Adrenal gland (tissue), 12 donors: ENCODE measurements around the gene IFITM5. TPM values are rescaled to one million over a fixed set of nuclear protein-coding genes. Genes with fewer than 3 reads are reported as not detected.
A peak's percentile ranks its signal among the peaks of the same experiment; 100 is the strongest.
"Not testable (repeated sequence)": the region's sequence is repeated elsewhere in the genome, so short reads cannot be mapped to it uniquely, and the experiment has no call there.

ENCODE experiments used
- DNase-seq, 7 donors: peaks; one replicate each; pipeline ENCODE4 v3.0.0-alpha.2; 2019 to 2020
- H3K27ac ChIP-seq, 5 donors: fragments of 200-600 bp; sonication (generic) in 4 of 5; 1 replicate in 3 of 5; 2 replicates in 2 of 5; pipeline versions ENCODE4 v1.5.1 to v1.8.0; 2016 to 2020; ENCODE audit warnings: mild to moderate bottlenecking in 1 of 5
- H3K27me3 ChIP-seq: fragments of 200-600 bp; 2 replicates; pipeline ENCODE4 v1.8.0; 2021
- H3K36me3 ChIP-seq, 2 donors: fragments of 200-600 bp; replicated peaks in 1 of 2; 1 replicate in 1 of 2; 2 replicates in 1 of 2; pipeline versions ENCODE4 v1.5.1 to v1.8.0; 2018 to 2022
- H3K4me1 ChIP-seq, 2 donors: fragments of 200-600 bp; replicated peaks in 1 of 2; 1 replicate in 1 of 2; 2 replicates in 1 of 2; pipeline versions ENCODE4 v1.5.1 to v1.8.0; 2018 to 2021
- H3K4me3 ChIP-seq, 4 donors: fragments of 200-600 bp; sonication (generic) in 3 of 4; one replicate each; pipeline ENCODE4 v1.5.1; 2016 to 2018
- H3K9me3 ChIP-seq, 3 donors: fragments of 200-600 bp; sonication (generic) in 1 of 3; replicated peaks in 1 of 3; 1 replicate in 2 of 3; 2 replicates in 1 of 3; pipeline versions ENCODE4 v1.5.1 to v1.8.0; 2016 to 2021
- CTCF ChIP-seq, 6 experiments: fragments of 450-650 bp in 4 of 6; fragments of 200-600 bp in 2 of 6; sonication (generic) in 1 of 6; IDR thresholded peaks; 1 replicate in 5 of 6; 2 replicates in 1 of 6; pipeline versions ENCODE4 v1.5.1 to v1.8.0; 2016 to 2021; ENCODE audit warnings: antibody characterized with exemption in 6 of 6, mild to moderate bottlenecking in 2 of 6, moderate library complexity in 1 of 6
- POLR2A ChIP-seq, 2 donors: fragments of 450-650 bp; IDR thresholded peaks; one replicate each; pipeline ENCODE4 v1.6.1; 2017; ENCODE audit warnings: antibody characterized with exemption in 2 of 2, mild to moderate bottlenecking in 2 of 2, moderate library complexity in 1 of 2
- WGBS, 4 donors: extraction: QIAGEN DNeasy Blood & Tissue Kit in 2 of 4; methylation state at CpG; one replicate each; pipeline versions ENCODE4 v1.1.5 to v1.1.7; 2013 to 2017; 5-methylcytosine and 5-hydroxymethylcytosine counted together
- intact Hi-C, 2 donors: fragments of 100-400 bp; cut with DNase I; formaldehyde crosslinking; loops; one replicate each; pipeline versions ENCODE4 v1.14.1 to v1.15.0; 2022 to 2023
- polyA plus RNA-seq, 3 donors: library from polyadenylated mRNA; stranded (reverse); fragments of 200-250 nt in 2 of 3; fragments of 350-450 nt in 1 of 3; fragmentation: Illumina TruSeq in 1 of 3; extraction: RNeasy Lipid Tissue Mini Kit (QIAGEN cat#74804) in 1 of 3; gene quantifications; one replicate each; pipeline ENCODE4 v1.2.3, GENCODE V29; 2013 to 2014
- total RNA-seq, 9 donors: library from RNA; depleted of rRNA in 4 of 9; stranded (reverse); fragments of >200 nt in 4 of 9; fragments of 120-200 nt in 1 of 9; fragmentation: NEBNext Ultra II Directional in 1 of 9; extraction: Animal tissue kit (Norgen Biotek cat#: 25700) in 1 of 9; gene quantifications; one replicate each; pipeline versions ENCODE4 v1.1.0 to v1.2.4, GENCODE V29; 2013 to 2023
- donor health status: healthy with polysubstance abuse.
- donor health status: Bipolar disorder and iron deficiency.
- donor health status: DM: yes; HTN: yes; CAD: no.
- donor health status: DM: no; HTN: no; CAD: no.
- donor health status: DM: no; HTN: no; CAD: no.
- donor health status: DM: yes; HTN: yes; CAD: no.

The IFITM5 gene
- total and polyA plus RNA-seq, 12 donors: not detected

- intact Hi-C loops: no loop called here
- DNase-seq: no peak
- Histone ChIP-seq H3K36me3 (no peaks in the 10 kb centered on the region), H3K9me3 (no peaks in the 10 kb centered on the region), H3K4me1 (peaks cover 0 to 26% of the 10 kb centered on the region in 2 donors), H3K4me3 (peak overlapping the region in 1 of 4 donors; percentile 45), H3K27ac (peak overlapping the region in 4 of 5 donors; percentile 17 to 89 (median 56)), H3K27me3 (peaks cover 16% of the 10 kb centered on the region)
- TF ChIP-seq CTCF (IDR thresholded peaks at IDR 0.05) (no peak), POLR2A (IDR thresholded peaks at IDR 0.05) (no peak)
- 39 to 57% (median 40%) methylated on average over 6 to 32 of the region's 32 CpGs for WGBS, 4 donors
Observed at GRCh38 chr11:315516-315994, 16.2 kb upstream of the IFITM5 start.

- H3K4me1 ChIP-seq: peaks cover under 1 to 26% of the 10 kb centered on the region in 2 donors
- H3K27ac ChIP-seq: peak overlapping the region in 2 of 5 donors; percentile 74 to 89
- no peaks in the 10 kb centered on the region for H3K9me3 ChIP-seq
- TF ChIP-seq CTCF (IDR thresholded peaks at IDR 0.05): no peak
- no peak for TF ChIP-seq POLR2A (IDR thresholded peaks at IDR 0.05)
- intact Hi-C loops: no loop called here
- WGBS, 4 donors: 65 to 72% (median 71%) methylated on average over 4 to 9 of the region's 9 CpGs
- H3K4me3 ChIP-seq: peak overlapping the region in 1 of 4 donors; percentile 45
- no peak for DNase-seq
- H3K36me3 ChIP-seq: no peaks in the 10 kb centered on the region
- peaks cover 16% of the 10 kb centered on the region for H3K27me3 ChIP-seq
Observed at GRCh38 chr11:315051-315481, 15.7 kb upstream of the IFITM5 start.

GRCh38 chr11:314554-314875 lies 15.2 kb upstream of the IFITM5 start:
- intact Hi-C loops, DNase-seq, H3K9me3 ChIP-seq, H3K36me3 ChIP-seq: not testable (repeated sequence)
- H3K4me1 ChIP-seq: peaks cover 6 to 31% of the 10 kb centered on the region in 2 donors
- peak overlapping the region in 3 of 5 donors; percentile 52 to 89 (median 74) for H3K27ac ChIP-seq
- H3K4me3 ChIP-seq: peak overlapping the region in 1 of 4 donors; percentile 45
- WGBS, 4 donors: 45 to 53% (median 47%) methylated on average over 2 to 6 of the region's 6 CpGs
- peaks cover 16% of the 10 kb centered on the region for H3K27me3 ChIP-seq

- WGBS, 4 donors: 41 to 56% (median 53%) methylated on average over 15 to 18 of the region's 18 CpGs
- peaks cover 6 to 35% of the 10 kb centered on the region in 2 donors for H3K4me1 ChIP-seq
- H3K27ac ChIP-seq: peak within 1 kb of the TSS in 3 of 5 donors; percentile 64 to 89 (median 74)
- intact Hi-C loops: no loop called here
- no peaks in the 10 kb centered on the region for H3K36me3 ChIP-seq
- TF ChIP-seq POLR2A (IDR thresholded peaks at IDR 0.05) (peak; percentile 35 to 52), CTCF (IDR thresholded peaks at IDR 0.05) (no peak)
- peaks cover 16% of the 10 kb centered on the region for H3K27me3 ChIP-seq
- peak in 1 of 7 donors; percentile 67 for DNase-seq
- H3K9me3 ChIP-seq: no peaks in the 10 kb centered on the region
- peak within 1 kb of the TSS in 1 of 4 donors; percentile 45 for H3K4me3 ChIP-seq
Observed at GRCh38 chr11:313787-314553, 14.6 kb upstream of the IFITM5 start, which contains the start of gene IFITM1. Gene IFITM1 (plus strand): TSS chr11:314040. CDS start chr11:314171, 131 bp downstream.
